HUDEP-2 (cell line): ENCODE data around the gene CHRDL2.

Experiments used
- DNase-seq, 76 experiments: peaks; one replicate each; lab custom pipeline; 2025; ENCODE audit not compliant: unreplicated experiment in 76 of 76; lab: John Stamatoyannopoulos, UW

Gene CHRDL2

DNA sequence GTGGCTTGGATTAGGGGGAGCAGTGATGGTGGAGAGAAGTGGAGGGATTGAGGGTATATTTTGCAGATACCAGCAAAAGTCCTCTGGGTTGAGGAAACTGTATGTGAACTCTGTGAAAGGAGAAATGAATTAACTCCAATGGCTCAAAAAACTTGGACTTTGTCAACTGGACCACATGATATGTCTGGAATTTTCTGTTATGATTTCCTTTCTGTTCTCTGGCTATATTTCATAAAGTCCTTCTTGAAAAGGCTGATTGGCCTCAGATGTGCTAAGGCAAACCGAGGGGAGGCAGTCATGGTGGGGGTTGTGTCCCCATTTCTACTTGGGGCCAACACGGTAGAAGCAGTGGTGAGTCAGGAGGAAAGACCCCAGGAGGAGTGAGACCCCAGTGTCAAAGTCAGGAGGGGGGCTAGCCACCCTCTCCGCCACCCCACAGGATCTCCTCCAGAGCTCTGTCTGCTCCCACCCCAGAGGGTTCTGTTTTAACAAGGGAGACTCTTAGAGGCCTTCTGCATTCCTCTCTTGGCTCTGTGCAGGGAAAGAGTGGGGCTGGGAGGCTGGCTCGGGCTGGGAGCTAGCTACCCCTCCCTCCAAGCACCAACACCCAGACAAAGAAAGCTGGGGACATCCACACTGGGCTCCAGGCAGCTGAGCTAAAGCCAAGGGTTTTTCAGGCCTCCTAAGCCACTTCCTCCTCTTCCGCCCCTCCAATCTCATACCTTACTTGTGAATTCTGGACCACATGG is 13.8 kb downstream of the CHRDL2 start:
- DNase-seq = no peak

DNA sequence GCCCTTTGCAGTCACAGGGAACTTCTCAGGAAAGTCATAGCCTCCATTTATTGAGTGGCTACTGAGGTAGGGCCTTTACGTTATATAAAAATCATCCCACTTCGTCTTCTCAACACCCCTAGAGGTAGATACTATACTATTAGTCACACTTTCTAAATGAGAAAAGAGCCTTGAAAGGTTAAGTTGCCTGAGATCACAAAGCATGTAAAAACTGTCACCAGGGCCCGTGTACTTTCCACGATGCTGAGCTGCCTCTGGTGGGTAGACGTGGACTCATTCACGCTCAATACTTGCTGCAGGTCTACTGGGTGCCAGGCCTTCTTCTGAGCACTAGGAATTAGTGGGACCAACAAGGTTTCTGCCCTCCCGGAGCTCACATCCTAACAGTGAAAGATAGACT is 16.3 kb downstream of the CHRDL2 start:
- DNase-seq = no peak

DNA sequence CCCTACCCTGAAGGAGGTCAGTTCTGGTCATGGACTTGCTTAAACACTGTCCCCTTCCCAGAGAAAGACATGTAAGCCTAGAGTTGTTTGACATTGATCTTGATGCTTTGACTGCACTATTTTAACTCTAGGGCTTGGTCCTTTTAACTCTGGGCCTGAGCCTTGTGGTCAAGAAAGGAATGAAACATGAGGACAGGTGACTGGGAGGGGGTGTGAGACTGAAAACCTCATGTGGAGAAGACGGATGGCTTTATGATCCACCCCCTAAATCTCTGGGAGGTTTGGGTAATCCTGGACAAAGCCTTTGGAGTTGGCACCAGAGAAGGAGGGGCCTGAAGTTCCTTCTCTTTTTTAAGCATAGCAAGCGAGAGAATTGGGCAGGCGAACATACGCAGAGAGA is 17.5 kb downstream of the CHRDL2 start:
- no peak for DNase-seq

DNA sequence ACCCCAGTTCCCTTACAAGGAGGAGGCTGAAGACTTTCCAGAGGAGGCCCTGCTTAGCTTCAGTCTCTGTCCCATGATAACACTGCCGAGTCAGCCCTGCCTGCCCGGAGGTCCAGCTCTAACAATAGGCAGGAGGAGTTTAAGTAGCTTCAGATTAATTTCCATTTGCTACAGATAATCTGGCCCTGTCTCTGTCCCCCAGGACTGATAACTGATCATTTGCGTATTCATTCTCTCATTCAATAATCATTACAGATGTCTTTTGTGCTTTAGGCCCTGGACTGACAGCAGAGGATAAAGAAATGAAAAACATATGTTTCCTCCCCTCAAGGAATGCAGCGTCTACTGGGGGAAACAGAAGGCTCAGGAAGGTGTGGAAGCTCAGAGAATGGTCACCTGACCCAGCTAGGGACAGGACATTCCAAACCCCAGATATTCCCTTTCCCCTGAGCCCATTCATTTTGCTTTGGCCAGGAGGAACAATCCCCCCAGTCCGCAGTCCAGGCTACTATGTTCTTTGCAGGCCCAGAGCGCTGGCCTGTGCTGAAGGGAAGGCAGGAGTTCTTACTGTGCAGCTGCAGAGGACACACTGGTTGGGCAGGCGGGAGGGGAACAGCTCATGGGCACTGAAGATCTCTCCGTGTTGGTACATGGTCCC is 20.8 kb downstream of the CHRDL2 start:
- DNase-seq = peak in 25 of 76 experiments; percentile 6 to 45 (median 13)

DNA sequence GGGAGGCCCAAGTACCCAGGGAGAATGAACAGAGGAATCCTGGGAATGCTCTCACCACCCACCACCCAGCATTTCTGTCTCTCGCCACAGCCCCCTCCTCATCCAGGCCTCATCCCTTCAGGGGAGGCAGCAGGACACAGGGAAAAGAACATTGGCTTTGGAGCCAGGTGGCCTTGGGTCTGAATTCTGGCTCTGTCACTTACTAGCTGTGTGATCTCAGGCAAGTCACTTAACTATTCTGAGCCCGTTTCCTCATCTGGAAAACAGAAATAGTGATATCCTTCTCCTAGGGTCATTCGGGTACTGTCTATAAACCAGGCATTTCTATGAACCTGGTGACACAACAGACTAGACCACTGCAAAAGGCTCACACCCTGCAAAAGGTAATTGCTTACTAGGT is 22.1 kb downstream of the CHRDL2 start:
- DNase-seq = no peak

DNA sequence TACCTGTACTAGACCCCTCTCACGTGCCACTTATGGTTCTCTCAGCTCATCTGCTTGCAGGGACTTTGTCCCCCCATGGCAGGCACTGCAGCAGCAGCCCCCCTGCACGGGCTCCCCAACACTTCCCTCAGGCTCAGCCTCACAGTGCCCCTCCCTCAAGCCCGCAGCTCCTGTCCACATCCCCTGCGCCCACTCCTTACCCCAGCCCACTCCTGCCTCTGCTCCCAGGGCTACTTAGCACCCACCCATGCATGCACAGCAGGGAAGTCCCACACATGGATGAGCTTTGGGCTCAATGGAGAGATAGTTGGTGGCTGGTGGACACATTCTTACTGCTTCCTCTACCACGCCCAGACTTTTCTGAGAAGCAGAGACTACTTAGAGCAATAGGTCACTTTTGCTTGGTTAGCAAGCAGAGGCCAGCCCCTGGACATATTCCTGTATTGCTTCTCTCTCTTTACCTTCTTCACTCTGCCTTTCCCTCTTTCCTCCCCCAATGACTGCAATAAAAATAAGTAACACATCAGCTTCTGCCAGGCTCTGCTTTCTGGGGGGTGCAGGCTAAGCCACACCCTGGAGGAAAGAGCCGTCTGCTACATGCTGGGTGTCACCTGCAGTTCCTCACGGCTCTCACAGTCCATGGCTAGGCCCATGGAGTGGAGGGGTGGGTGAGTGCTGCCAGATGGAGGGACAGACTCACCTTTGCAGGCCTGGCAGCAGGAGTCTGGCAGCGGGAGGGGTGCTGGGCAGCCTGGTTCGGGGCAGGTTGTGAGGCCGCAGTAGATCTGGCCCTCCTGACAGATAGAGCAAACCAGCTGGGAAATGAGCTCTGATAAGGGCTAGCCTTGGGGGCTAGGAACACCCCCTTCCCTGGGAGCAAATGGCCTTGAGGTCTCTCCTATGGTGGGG is 23.4 kb downstream of the CHRDL2 start:
- no peak for DNase-seq

DNA sequence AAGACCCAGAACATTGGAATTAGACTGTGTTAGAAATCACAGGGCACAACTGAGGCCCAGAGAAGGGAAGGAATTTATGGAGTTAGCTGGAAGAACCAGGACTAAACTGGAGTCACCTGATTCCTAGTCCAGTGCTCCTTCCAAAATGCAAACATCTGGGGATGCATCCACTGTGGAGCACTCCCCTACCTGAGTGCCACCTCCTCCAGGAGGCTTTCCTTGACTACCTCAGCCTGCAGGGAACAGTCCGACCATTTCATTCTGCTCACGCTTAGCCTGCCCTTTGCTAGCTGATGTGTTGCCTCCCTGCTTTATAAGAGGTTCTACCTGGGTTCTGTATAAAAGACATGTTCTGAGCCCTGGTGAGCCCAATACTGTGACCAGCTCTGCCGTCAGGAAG is 24.0 kb downstream of the CHRDL2 start:
- DNase-seq = no peak

DNA sequence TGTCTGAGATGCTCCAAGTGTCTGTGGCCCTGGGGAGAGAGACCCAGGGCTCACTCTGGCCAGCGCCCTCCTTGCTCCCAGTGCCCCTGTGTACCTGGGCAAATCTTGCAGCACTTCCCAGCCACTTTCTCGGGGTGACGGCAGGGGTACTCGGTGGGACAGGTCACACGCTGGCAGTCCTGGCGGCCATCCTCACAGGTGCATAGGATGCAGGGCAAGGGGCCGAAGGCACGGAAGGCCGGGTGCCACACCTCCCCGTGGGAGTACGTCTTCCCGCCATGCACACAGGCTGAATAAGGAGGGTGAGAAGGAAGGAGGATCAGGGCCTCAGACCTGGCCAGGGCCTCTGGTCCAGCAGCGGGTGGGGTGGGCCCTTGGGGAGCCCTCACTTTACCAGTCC is 28.0 kb downstream of the CHRDL2 start:
- DNase-seq = no peak

DNA sequence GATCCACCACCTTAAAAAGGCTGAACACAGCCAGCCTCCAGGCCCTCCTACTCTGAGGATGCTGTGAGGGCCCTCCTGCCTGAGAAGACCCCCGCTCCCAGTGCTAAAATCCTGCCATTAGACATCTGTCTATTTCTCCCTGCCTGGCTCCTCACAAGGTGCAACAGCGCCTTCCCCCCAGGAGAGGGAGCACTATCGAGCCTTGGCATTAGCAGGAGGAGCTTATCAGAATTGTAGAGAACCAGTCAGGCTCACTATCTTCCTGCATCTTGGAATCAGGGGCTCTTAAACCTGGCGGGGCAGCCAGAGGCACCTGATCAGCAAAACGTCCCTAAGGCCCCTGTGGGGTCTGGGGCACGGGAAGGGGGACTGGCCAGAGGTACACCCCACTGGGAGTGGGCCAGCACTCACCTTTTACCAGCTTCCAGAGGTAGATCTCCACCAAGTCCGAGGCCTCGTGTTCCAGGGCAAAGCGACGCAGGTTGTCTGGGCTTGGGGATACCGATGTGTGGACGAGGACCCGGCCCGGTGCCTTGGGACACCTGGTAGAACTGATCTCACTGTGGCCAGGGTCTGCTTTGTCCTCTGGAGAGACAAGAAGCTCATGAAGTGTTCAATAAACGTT is 28.7 kb downstream of the CHRDL2 start:
- DNase-seq = peak in 59 of 76 experiments; percentile 7 to 74 (median 43)

DNA sequence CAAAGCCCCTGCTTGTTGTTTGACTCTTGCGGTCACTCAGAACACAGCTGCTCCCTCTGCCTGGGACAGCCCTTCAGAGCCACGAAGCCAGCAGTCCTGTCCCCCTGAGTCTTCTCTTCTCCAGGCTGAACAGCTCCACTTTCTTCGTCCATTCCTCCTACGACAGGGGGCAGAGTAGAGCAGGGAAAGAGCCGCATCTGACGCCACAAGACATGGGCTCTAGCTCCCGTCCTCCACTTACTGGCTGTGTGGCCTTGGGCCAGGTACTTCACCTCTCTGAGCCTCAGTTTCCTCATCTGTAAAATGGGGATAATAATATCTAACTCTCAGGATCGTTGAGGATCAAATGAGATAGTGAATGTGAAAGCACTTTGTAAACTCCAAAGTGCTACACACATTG is 29.9 kb downstream of the CHRDL2 start:
- peak in 7 of 76 experiments; percentile 7 to 45 (median 29) for DNase-seq

DNA sequence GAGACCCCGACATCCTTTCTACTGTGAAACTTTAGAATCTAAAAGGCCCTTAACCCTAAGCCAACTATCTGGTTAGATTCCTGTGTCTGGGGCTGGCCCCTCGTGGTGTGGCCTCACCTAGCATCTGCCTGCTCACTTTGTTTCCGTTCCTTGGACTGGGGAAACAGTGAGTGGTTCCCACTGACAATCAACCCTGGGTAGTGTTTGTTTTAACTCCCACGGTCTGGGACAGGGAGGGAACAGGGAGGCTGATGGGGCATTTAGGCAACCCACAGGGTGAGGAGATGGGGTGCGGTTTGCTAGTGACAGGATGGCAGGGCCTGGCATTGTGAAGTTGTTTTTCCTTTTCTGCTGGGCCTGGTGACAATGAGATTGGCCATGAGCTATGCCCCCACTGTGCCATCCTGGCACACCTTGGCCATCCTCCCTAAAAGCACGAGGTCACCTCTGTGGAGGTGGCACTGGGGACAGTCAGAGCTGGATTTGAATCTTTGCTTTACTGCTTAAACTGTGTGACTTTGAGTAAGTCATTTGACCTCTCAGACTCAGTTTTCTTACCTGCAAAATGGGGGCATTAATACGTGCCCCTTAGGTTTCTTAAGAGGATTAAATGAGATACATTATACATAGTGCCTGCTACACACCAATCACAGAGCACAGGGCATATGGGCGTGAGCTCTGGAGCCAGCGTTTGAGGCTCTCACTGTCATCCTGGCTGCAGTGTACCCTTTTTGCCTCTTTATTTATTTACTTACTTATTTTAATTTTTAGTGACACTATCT is 31.4 kb downstream of the CHRDL2 start:
- no peak for DNase-seq

DNA sequence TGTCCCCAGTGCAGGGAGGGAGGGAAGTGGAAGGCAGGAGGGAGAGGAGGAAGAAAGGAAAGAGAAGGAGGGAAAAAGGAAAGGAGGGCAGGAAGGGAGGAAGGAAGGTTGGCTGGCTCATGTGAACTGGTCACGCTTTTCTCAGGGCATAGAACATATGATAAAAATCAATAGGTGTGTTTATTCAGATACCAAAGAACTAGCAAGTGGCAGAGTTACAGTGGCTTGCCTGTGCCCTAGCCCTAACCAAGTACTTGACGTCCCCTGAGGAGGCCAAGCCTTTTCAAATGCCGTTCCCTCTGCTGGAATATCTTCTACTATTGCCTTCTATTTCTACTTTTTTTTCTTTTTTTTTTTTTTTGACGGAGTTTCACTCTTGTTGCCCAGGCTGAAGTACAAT is 33.5 kb downstream of the CHRDL2 start:
- no peak for DNase-seq

DNA sequence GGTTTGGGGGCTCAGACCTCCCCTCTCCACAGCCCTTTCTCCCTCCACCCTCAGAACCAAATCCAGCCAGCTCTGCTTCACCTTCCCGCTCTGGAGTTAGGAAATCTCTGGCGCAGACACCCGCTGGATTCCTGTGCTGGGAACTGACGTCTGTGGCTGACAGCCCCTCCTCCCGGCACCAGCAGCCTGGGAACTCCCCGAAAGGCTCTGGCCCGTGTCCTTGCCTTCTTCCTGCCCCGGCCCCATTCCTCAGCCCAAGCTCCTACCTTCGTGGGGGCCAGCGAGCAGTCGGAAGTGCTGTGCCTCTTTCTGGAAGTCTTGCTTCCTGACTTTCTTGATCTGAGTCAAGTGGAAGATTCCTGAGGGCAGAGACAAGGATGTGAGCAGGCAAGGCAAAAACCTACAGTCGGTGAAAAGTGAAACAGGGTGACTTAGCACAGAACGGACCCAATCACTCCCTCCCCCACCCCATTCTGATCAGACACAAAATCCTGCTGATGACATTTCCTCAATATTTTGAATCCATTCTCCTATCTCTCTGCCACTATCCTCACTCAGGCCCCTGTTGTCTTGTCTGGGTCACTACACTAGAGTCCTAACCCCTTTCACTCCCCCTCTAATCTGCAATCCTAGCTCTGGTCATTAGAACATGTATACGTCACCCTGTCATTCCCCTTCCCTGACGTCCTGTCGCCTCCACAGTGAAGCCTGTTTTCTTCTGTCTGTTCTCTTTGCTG is 34.1 kb downstream of the CHRDL2 start:
- DNase-seq = no peak

DNA sequence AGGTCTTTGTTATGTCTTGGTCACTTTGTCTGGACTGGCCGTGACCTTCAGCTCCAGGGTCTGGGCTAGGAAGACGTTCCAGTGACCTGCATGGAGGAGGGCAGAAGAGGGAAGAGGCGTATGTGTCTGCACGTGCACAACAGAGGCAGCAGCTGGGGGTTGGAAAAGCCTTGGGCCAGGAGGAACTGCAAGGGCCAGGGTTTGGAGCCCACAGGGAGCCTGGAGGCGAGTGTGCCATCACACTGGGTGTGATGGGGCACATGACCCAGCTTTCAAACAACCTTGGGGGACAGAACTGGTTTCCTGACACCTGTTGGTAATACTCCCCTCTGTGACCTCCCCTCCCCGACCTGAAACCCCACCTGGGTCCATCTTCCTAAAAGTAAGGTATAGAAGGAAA is 34.7 kb downstream of the CHRDL2 start:
- no peak for DNase-seq

DNA sequence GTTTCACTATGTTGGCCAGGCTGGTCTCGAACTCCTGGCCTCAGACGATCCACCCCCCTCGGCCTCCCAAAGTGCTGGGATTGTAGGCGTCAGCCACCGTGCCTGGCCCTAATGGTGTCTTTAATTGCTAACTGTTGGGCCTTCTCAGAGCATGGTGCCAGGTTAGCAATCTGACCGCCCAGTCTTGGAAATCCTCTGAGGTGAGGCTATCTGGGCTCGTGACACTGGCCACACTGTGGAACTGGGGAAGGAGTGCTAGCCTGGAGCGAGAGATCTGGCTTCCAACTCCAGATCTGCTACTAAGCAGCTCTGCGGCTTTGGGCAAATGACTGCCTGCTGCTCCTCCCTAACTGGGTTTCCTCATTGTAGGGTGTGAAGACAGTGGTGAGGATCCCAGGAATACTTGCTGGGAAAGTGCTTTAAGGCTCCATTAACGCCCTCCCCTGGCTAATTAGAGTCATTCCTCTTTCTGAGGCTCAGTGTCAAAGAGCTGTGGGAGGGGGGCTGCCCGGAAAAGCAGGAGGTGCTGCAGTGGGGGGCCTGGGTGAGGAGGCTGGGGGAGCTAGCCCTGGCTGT is 35.4 kb downstream of the CHRDL2 start:
- no peak for DNase-seq

DNA sequence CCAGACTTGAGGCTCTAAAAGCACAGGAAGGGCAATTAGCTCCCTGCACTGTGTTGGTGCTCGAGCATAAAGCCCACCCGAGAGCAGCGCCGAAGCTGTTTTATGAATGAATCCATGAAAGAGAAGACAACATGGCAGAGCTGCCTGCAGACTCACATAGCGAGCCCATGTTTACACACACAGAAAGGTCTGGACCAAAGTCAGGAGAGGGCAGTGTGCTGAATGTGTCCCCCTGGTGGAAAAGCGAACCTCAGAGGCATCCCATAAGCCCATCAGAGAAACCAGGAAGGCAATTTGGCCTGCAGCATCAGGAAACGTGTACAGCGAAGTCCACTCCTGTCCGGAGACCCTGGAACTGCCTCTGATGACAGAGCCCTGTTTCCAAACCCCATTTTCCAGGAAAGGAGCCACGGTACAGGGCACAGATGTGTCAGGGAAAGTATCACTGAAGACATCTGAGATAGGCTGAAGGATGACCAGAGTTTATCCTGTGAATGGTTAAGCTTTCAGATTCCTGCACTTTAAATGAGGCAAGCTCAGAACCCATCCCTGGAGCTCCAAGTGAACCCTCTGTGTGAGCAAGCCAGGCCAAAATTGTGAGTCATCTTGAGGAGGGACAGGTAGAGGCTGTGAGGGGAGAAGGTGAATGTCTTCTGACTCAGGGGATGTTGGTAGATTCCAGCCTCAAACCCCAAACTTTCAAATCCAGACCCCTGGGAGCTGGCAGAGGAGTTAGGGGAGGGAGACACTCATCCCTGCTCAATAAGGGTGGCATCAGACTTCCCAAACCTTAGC is 36.9 kb downstream of the CHRDL2 start:
- DNase-seq = peak in 2 of 76 experiments; percentile 16 to 18

DNA sequence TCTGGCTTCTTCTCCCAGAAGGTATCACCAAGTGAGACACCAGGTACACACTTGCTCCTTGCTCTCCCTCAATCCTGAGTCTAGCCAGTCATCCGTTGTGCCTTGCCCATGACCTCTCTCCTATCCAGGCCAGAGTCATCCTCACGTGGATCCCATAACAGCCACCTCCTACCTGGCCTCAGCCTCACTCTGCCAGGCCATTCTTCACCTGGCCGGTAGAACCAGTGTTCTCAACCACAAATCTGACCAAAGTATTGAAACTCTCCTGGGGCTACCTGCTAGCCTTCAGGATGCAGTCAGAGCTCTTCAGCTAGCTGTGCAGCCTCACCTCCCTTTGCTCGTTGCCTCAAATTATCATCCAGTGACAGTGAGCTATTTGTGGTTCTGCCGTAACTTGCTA is 37.7 kb downstream of the CHRDL2 start:
- DNase-seq = no peak

DNA sequence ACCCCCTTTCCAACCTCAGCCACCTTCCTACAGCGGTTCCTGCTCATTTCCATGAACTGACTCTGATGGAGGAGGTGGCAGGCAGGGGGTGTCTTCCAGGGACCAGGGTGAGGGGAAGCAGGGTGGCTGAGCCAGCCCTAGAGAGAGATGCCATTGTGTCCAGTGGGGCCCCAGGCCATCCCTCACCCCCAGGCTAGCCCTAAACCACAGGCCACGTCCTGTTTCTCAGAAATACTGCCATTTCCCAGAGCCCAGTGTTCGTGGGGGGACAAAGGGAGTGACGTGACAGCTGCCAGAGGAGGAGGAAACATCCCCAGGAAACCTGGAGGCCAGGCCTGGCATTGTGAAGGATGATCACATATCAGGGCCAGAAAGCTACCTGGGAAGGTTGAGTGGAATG is 39.5 kb downstream of the CHRDL2 start:
- DNase-seq = no peak
